ENCODE measurements around the gene MIR17HG.

MIR17HG gene

DNA sequence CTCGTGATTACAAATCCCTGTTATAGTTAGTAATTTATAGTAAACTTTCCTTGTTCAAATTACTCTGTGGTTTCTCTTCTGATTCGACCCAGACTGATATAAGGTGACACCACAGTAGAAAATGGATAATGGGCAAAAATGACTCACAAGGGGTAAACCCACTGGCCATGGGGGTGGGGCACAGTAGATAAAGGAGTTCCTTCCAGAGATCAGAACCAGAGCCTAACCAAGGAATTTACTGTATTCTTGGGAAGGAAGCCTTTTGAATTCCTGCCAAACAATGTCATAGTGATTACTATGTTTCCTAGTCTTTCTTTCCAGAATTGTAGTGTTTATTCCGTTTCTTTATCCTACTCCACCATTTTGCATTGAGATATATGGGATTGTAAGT is 21.9 kb downstream of the MIR17HG start:
- TF ChIP-seq, protein P1, sequence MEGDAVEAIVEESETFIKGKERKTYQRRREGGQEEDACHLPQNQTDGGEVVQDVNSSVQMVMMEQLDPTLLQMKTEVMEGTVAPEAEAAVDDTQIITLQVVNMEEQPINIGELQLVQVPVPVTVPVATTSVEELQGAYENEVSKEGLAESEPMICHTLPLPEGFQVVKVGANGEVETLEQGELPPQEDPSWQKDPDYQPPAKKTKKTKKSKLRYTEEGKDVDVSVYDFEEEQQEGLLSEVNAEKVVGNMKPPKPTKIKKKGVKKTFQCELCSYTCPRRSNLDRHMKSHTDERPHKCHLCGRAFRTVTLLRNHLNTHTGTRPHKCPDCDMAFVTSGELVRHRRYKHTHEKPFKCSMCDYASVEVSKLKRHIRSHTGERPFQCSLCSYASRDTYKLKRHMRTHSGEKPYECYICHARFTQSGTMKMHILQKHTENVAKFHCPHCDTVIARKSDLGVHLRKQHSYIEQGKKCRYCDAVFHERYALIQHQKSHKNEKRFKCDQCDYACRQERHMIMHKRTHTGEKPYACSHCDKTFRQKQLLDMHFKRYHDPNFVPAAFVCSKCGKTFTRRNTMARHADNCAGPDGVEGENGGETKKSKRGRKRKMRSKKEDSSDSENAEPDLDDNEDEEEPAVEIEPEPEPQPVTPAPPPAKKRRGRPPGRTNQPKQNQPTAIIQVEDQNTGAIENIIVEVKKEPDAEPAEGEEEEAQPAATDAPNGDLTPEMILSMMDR (IDR thresholded peaks at IDR 0.05; ENCODE audit: insufficient read depth, low read length, poor library complexity, severe bottlenecking): no peak
- H3K36me3 ChIP-seq (ENCODE audit: control insufficient read depth, insufficient read depth, low read length): no peaks in the 10 kb centered on the region
- no peak for DNase-seq (ENCODE audit: extremely low read depth, insufficient read length)
- H3K27me3 ChIP-seq (replicated peaks; ENCODE audit: control insufficient read depth, insufficient read depth, low read length): no peaks in the 10 kb centered on the region
- H3K4me3 ChIP-seq (replicated peaks; ENCODE audit: low read depth, low read length): no peak overlapping the region

DNA sequence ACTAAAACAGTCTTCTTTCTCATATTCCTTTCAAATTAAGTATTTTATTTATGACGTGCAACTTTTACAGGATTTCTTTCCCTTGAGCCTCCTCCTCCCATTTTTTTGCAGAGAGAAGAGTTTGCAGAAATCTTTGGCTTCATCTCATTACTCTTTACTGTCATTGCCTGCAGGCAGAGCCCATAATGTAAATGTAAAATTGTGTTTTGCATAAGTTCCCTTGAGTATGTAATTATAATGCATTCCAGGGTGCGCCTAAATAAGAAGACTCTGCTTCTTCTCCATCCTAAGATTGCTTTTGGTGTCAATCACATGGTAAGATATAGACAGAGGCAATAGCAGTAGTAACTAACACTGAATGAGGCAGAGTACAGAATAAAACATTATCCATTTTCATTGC is 23.0 kb downstream of the MIR17HG start:
- no peak overlapping the region for H3K4me3 ChIP-seq (replicated peaks; ENCODE audit: low read depth, low read length)
- TF ChIP-seq, protein P1 (IDR thresholded peaks at IDR 0.05; ENCODE audit: insufficient read depth, low read length, poor library complexity, severe bottlenecking): no peak
- no peak for DNase-seq (ENCODE audit: extremely low read depth, insufficient read length)

DNA sequence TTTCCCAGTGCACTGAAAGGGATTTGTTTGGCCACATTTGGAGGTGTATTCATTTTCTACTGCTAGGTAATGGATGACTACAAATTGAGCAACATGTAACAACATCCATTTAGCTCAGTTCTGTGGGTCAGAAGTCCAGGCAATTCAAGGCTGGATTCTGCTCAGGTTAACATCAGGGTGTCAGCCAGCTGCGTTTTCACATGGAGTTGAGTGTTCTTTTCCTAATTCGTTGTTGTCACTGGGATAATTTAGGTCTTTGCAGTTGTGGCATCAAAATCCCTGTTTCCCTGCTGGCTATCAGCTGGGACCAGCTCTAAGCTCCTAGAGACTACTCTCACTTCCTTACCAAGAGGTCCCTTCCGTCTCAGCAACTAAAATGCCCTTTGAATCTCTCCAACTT is 25.4 kb downstream of the MIR17HG start:
- DNase-seq (ENCODE audit: extremely low read depth, insufficient read length): no peak
- H3K4me3 ChIP-seq (replicated peaks; ENCODE audit: low read depth, low read length): no peak overlapping the region
- TF ChIP-seq, protein P1 (IDR thresholded peaks at IDR 0.05; ENCODE audit: insufficient read depth, low read length, poor library complexity, severe bottlenecking): no peak
- no peaks in the 10 kb centered on the region for H3K27me3 ChIP-seq (replicated peaks; ENCODE audit: control insufficient read depth, insufficient read depth, low read length)
- no peaks in the 10 kb centered on the region for H3K36me3 ChIP-seq (ENCODE audit: control insufficient read depth, insufficient read depth, low read length)

More for the DNA sequence above, 23.0 kb downstream of the MIR17HG start:
- H3K27me3 ChIP-seq (replicated peaks; ENCODE audit: control insufficient read depth, insufficient read depth, low read length): no peaks in the 10 kb centered on the region
- H3K36me3 ChIP-seq (ENCODE audit: control insufficient read depth, insufficient read depth, low read length): no peaks in the 10 kb centered on the region

DNA sequence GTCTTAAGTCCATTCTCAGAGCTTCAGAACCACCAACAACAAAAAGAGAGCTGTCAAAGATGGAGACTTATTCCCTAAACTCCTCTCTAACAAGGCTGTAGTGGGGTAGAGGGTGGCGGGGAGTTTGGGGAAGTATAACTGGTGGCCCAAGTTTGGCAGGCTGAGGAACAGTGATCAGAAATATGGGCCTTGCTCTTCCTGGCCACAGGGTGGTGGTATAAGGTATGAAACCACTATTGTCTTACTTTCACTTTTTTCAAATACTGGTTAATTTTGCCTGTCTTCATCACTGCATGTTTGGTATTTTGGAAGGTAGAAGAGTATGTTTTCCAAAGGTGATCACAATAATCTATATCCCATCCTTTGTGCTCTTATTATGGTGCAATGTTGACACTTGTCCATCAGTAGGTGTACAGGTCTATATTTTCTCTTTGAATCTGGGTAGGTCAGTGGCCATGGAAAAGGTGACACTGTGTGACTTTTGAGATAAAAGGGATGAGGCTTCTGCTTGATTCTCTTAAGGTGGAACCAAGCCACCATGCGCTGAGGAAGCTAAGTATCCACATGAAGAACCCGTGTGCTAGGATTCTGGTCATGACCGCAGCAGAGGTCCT is 27.7 kb downstream of the MIR17HG start:
- Histone ChIP-seq H3K27me3 (replicated peaks; ENCODE audit: control insufficient read depth, insufficient read depth, low read length) (no peaks in the 10 kb centered on the region), H3K4me3 (replicated peaks; ENCODE audit: low read depth, low read length) (no peak overlapping the region), H3K36me3 (ENCODE audit: control insufficient read depth, insufficient read depth, low read length) (no peaks in the 10 kb centered on the region)
- TF ChIP-seq, protein P1 (IDR thresholded peaks at IDR 0.05; ENCODE audit: insufficient read depth, low read length, poor library complexity, severe bottlenecking): peak; percentile 67
- DNase-seq (ENCODE audit: extremely low read depth, insufficient read length): no peak

DNA sequence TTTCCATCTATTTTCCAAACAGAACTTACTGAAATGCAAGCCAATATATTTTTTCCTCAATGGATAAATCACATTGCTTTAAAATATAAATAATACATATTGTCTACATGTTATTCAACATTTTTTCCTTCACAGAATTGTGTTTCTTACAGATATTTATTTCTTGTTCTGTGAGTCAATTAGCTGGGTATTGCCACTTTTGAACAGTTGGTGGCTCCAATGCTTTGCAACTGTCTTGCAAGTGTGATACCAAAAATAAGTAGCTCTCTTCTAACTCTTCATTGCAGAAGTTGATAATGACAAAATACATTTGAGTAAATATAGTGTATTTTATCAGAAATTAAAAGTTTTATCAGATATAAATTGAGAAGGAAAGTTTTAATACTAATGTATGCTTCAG is 33.9 kb downstream of the MIR17HG start:
- Histone ChIP-seq H3K4me3 (replicated peaks; ENCODE audit: low read depth, low read length) (no peak overlapping the region), H3K36me3 (ENCODE audit: control insufficient read depth, insufficient read depth, low read length) (no peaks in the 10 kb centered on the region), H3K27me3 (replicated peaks; ENCODE audit: control insufficient read depth, insufficient read depth, low read length) (no peaks in the 10 kb centered on the region)
- DNase-seq (ENCODE audit: extremely low read depth, insufficient read length): no peak
- TF ChIP-seq, protein P1 (IDR thresholded peaks at IDR 0.05; ENCODE audit: insufficient read depth, low read length, poor library complexity, severe bottlenecking): peak; percentile 56

DNA sequence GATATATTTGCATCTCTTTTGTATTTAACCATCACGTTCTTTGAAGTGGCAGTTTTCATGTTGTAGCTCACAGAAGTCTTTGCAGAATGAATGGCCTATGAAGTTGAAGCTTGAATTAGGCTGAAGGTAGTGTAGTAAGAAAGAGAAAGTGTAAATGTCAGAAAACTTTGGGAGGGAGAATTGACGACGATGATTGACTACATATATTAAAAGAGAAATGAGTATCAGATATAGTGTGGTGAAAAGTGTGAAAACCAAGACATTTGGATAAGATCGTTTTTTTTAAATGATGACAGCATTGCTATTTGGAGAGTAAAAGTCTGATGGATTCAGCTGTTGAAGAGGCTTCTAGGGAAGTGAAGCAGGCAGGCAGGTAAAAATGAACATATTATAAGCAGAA is 36.3 kb downstream of the MIR17HG start:
- TF ChIP-seq, protein P1 (IDR thresholded peaks at IDR 0.05; ENCODE audit: insufficient read depth, low read length, poor library complexity, severe bottlenecking): no peak
- Histone ChIP-seq H3K27me3 (replicated peaks; ENCODE audit: control insufficient read depth, insufficient read depth, low read length) (no peaks in the 10 kb centered on the region), H3K4me3 (replicated peaks; ENCODE audit: low read depth, low read length) (no peak overlapping the region), H3K36me3 (ENCODE audit: control insufficient read depth, insufficient read depth, low read length) (no peaks in the 10 kb centered on the region)
- no peak for DNase-seq (ENCODE audit: extremely low read depth, insufficient read length)

Measured in GM06990 (cell line).